SK-N-SH (cell line): ENCODE results near the gene VRK2.

Experiments used
- CHD2 ChIP-seq: fragments of 150-350 bp; IDR thresholded peaks from 2 replicates; pipeline ENCODE4 v1.6.1; 2018; ENCODE audit warnings: low read length; ENCODE audit not compliant: partially characterized antibody
- EZH2phosphoT487 ChIP-seq: fragments of 200-600 bp; sonication (generic); IDR thresholded peaks from 2 replicates; pipeline ENCODE4 v1.6.1; 2017; ENCODE audit warnings: low read depth, mixed run types, mild to moderate bottlenecking, antibody characterized with exemption, moderate library complexity, borderline replicate concordance
- MEF2A ChIP-seq: IDR thresholded peaks from 2 replicates; pipeline ENCODE4 v1.4.0; 2012; ENCODE audit warnings: low read depth, borderline replicate concordance
- POLR2AphosphoS5 ChIP-seq: IDR thresholded peaks from 2 replicates; pipeline ENCODE4 v1.6.1; 2012; ENCODE audit warnings: low read depth, low read length
- RAD21 ChIP-seq: IDR thresholded peaks from 2 replicates; pipeline ENCODE4 v1.6.1; 2012; ENCODE audit warnings: mild to moderate bottlenecking, low read length
- TAF1 ChIP-seq: IDR thresholded peaks from 2 replicates; pipeline ENCODE4 v1.6.1; 2012; ENCODE audit warnings: low read depth, mild to moderate bottlenecking, low read length, moderate library complexity, borderline replicate concordance

- no peak for TF ChIP-seq EZH2phosphoT487
- TF ChIP-seq POLR2AphosphoS5, result no peak
- no peak for TF ChIP-seq MEF2A
- TF ChIP-seq RAD21, result no peak
- TF ChIP-seq CHD2, result no peak
- no peak for TF ChIP-seq TAF1
Measured at GRCh38 chr2:58055033-58055786, 8.6 kb downstream of the VRK2 start.
